GM12878 (cell line): ENCODE measurements around the gene TANC2.

ENCODE experiments used
- BHLHE40 ChIP-seq, 2 experiments: fragments of 450-650 bp in 1 of 2; IDR thresholded peaks; 2 replicates each; pipeline ENCODE4 v1.6.1; 2011 to 2017; ENCODE audit warnings: low read depth in 2 of 2, borderline replicate concordance in 1 of 2, improper control_type of control experiment in 1 of 2, low read length in 1 of 2, mild to moderate bottlenecking in 1 of 2
- RELA ChIP-seq: fragments of 450-650 bp; IDR thresholded peaks from 2 replicates; pipeline ENCODE4 v1.8.0; 2014; ENCODE audit warnings: borderline replicate concordance; ENCODE audit not compliant: partially characterized antibody
- RFX5 ChIP-seq: IDR thresholded peaks from 2 replicates; pipeline ENCODE4 v1.6.1; 2011; ENCODE audit warnings: low read depth, low read length, improper control_type of control experiment
- SP1 ChIP-seq: IDR thresholded peaks from one replicate; pipeline ENCODE4 v1.6.1; 2011; ENCODE audit warnings: low read depth, low read length
- SREBF1 ChIP-seq: IDR thresholded peaks from 2 replicates; pipeline ENCODE4 v1.6.1; 2012; ENCODE audit warnings: mild to moderate bottlenecking, low read length
- TF ChIP-seq, protein P1 (sequence below), 3 experiments: IDR thresholded peaks in 2 of 3; conservative IDR thresholded peaks in 1 of 3; 2 replicates each; pipeline ENCODE4 v1.5.1; 2011; ENCODE audit warnings: low read depth in 3 of 3, low read length in 3 of 3, mild to moderate bottlenecking in 3 of 3, control low read depth in 2 of 3, moderate library complexity in 2 of 3, inconsistent platforms in 1 of 3, mixed read lengths in 1 of 3; ENCODE audit not compliant: control insufficient read depth in 2 of 3, insufficient read depth in 1 of 3; ENCODE audit errors: extremely low read depth in 1 of 3
- TF ChIP-seq, protein P2 (sequence below): IDR thresholded peaks from 2 replicates; pipeline ENCODE4 v1.6.1; 2011; ENCODE audit warnings: low read depth, low read length, improper control_type of control experiment, borderline replicate concordance

DNA sequence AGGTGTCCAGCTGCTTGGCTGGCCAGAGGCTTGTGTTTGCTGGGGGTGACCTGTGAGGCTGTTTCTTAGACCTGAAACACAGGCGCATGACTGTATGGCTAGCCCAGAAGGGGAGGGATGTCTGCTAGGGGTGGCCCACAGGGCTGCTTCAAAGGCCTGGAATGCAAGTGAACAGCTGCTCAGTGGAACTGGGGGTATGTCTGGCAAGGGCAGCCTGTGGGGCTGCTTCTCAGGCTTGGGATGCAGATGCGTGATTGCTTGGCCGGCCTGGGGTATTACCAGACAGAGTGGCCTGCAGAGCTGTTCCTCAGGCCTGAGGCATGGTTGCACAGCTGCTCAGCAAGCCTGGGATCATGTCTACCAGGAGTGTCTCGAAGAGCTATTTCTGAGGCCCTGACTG, 20.5 kb downstream of the TANC2 start:
- TF ChIP-seq, protein P1, sequence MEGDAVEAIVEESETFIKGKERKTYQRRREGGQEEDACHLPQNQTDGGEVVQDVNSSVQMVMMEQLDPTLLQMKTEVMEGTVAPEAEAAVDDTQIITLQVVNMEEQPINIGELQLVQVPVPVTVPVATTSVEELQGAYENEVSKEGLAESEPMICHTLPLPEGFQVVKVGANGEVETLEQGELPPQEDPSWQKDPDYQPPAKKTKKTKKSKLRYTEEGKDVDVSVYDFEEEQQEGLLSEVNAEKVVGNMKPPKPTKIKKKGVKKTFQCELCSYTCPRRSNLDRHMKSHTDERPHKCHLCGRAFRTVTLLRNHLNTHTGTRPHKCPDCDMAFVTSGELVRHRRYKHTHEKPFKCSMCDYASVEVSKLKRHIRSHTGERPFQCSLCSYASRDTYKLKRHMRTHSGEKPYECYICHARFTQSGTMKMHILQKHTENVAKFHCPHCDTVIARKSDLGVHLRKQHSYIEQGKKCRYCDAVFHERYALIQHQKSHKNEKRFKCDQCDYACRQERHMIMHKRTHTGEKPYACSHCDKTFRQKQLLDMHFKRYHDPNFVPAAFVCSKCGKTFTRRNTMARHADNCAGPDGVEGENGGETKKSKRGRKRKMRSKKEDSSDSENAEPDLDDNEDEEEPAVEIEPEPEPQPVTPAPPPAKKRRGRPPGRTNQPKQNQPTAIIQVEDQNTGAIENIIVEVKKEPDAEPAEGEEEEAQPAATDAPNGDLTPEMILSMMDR (IDR thresholded peaks at IDR 0.05 in 2 of 3, conservative IDR thresholded peaks at IDR 0.05 in 1 of 3; ENCODE audit: control insufficient read depth in 2 of 3, extremely low read depth in 1 of 3, insufficient read depth in 1 of 3, low read depth in 3 of 3, low read length in 3 of 3) = no peak
- TF ChIP-seq, protein P2, sequence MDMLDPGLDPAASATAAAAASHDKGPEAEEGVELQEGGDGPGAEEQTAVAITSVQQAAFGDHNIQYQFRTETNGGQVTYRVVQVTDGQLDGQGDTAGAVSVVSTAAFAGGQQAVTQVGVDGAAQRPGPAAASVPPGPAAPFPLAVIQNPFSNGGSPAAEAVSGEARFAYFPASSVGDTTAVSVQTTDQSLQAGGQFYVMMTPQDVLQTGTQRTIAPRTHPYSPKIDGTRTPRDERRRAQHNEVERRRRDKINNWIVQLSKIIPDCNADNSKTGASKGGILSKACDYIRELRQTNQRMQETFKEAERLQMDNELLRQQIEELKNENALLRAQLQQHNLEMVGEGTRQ = no peak
- TF ChIP-seq SREBF1 = no peak
- TF ChIP-seq RFX5 = no peak
- no peak for TF ChIP-seq RELA
- no peak for TF ChIP-seq BHLHE40 (IDR thresholded peaks at IDR 0.05; ENCODE audit: borderline replicate concordance in 1 of 2, low read depth in 2 of 2, low read length in 1 of 2)
- no peak for TF ChIP-seq SP1
